ENCODE results near the gene STAB1. TPM values are rescaled to one million over a fixed set of nuclear protein-coding genes. Genes with fewer than 3 reads are reported as not detected.

Gene STAB1
- total RNA-seq, 1 donor from 2014 or later: 14.8 TPM

DNA sequence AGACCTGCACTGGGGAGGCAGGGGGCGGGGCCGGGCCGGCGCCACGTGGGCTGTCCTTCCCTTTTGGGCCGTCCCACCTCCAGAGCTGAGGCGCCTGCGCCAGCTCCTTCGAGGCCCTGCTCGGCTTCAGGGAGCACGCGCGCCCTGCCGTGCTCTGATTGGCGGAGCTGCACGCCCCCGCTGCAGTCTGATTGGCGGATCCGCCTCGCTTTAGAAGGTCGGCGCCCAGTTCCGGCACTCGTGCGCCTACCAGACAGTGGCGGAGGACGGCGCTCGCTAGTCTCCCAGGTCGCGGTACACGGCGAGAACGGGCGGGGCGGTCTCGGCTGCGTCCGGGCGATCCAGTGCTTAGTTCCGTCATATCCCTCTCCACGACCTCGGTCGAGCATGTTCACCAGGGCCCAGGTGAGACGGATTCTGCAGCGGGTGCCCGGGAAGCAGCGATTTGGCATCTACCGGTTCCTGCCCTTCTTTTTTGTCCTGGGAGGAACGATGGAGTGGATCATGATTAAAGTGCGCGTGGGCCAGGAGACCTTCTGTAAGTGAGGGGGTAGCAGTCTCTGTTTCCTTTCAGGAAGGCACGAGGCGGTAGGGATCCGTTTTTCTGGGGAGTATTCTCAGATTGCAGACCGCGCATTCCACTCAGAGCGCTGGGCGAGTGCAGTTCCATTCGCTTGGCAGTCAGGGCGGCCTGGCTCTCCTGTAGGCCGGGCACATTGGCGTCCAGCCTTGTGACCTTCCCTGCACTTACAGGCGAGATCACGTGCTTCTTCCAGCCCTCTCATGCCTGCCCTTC, 41.4 kb downstream of the STAB1 start, which contains the start of gene UQCC5:
TSS of gene UQCC5 (plus strand) at position 237 of the 796 bp plus-strand sequence. CDS start at position 388, 151 bp downstream.
- peak; percentile 94 for DNase-seq

DNA sequence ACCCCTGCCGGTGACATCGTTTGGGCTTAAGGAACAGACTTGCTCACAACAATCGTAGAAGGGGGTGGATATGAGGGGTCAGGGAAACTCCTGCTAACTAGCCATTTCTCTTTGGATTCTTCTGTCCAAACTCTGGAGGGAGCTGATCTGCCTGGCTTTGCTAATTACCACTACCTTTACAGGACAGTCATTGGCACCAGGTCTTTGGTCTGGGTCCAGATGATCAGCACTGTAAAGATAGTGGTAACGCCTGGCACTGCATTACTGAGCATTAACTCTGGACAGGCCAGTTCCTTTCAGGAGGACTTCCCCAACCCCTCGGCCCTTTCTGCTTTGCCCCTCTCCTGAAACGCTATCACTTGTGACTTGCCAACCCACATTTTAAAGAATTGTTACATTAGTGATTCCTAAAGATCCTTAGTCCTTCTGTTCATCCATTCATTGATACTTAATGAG, 42.1 kb downstream of the STAB1 start:
- no peak for DNase-seq

DNA sequence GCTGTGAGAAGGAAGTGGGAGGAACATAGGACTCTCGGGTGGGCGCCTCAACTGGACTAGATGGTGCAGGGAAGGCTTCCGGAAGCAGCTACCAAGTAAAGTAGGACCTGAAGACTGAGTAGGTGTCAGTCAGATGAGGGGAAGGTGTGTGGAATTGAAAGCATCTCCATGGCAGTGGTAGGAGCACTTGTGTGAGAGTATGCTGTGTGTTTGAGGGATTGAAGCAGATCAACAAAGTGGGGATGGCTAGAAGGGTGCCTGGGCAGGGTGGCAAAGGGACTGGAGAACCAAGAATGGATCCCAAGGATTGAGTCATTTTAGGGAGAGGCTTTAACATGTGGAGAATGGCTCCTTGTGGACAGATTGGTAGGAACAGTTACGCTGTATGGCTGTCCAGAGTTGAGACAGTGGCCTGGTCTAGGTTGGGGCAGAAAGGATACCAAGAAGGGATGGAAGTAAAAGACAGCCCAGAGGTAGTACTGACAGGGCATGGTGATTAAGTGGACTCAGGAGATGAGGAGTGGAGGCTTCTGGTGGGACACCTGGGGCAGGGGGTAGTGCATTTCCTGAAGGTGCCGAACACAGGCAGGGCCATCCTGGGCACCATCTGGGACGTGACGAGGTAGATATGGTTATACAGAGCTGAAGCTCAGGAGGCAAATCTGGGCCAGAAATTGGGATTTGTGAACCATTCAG, 42.7 kb downstream of the STAB1 start:
- no peak for DNase-seq

DNA sequence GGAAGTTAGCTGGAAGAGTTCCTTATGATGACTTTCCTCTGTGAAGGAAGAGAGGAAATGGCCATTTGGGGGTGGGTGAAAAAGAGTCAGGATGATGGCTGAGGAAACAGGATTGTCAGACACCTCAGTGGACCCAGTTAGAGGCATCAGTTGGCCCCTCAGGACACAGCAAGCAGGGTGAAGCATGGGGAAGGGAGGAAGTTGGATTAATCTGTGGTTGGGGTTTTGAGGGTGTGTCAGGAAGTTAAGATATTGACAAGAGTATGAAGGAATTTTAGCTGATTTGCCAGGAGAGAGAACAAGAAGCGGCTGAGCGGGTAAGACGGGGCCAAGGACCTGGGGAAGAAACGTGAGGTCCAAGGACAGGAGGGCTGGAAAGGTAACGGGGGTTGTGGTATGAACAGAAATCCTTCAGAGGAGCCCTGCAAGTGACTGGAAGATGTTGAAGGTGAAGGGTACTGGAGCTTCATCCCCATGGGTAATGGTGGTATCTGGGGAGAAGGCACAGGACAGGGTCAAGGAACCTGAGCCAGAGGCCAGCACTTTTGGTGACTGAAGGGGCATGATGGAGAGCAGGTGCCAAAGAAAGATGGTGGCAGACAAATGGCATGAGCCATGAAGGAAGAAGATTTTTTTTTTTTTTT, 44.0 kb downstream of the STAB1 start:
- no peak for DNase-seq

DNA sequence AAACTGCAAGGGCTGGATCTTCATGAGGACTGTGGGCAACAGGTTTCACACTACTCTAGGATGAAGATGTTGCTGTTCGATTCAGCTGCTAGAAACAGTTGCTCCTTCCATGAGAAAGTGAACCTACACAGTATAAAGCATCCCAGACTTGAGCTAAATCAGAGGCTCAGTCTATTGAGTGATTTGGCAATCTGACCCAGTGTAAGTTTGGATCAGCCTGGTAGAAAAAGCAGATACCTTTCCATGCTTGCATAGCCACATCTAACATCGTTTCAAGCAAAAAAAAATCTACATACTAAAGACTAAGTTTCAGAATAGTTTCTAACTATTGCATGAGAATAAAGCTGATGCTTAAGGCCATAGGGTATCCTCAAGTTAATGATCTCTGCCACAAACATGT, 45.9 kb downstream of the STAB1 start:
- no peak for DNase-seq

DNA sequence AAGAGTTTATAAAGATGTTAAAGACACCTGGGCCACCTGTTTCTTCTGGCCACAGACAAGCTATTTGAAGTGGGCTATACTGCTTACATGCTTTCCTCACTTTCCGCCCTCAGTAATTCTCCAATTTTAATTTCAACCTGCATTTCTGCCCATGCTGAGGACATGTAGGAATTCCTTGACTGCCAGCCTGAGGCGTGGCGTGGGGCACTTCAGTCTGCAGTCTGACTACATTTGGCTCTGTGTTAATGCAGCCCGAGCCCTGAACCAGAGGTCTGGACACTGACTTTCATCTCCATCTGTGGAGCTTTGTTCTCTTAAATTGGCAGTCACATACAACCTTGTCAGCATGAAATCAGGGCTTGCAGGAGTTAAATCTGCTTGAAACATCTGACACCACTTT, 49.8 kb downstream of the STAB1 start:
- no peak for DNase-seq

DNA sequence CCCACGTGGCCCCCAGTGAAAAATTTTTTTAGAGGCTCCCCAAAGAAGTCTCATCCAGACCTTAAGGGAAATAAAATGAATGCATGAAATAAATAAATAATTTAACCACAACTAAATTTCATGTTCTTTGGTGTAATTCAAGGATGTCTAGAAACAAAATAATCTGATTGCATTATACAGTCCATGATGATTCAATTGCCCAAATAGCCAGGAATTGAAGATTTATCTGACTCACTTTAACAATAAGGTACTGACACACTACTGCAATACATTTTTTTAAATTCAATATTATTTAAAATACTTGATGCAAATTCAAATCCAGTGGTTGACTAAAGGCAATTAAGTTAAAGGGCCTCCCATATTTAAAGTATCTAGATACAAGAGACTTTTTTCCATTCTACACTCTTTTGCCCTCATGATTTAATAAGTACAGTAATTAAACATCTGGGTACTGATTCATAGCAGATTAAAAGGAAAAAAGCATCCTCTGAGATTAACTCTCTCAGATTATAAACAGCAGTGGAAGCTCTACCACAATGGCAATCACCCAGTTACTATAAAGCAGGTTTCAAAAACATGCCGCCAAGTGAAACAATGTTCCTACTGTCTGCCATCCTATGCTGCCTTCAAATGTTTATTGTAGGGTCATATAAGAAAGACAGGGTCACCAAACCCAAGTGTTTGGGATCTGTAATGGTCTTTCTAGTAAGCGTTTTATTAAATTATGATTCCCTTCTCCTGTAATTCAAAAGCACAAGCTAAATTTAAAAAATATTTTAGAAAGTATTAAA, 51.2 kb downstream of the STAB1 start:
- no peak for DNase-seq

DNA sequence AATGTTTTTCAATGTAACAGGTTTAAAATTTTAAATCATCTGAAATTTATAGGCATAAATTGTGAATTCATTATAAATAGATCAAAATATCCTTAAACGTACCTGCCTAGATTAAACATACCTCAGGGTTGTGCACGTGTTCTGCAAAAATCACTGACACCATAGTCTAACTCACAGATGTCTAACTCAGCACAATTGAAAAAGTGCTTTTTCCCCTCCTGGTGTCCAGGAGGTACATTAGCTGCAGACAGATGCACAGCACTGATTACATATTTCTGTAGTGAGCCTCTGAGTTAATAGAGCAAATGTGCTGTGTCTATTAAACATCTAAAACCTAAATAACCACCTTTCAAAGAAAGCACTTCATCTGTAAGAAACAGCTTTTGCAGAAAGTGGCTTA, 52.0 kb downstream of the STAB1 start:
- no peak for DNase-seq

DNA sequence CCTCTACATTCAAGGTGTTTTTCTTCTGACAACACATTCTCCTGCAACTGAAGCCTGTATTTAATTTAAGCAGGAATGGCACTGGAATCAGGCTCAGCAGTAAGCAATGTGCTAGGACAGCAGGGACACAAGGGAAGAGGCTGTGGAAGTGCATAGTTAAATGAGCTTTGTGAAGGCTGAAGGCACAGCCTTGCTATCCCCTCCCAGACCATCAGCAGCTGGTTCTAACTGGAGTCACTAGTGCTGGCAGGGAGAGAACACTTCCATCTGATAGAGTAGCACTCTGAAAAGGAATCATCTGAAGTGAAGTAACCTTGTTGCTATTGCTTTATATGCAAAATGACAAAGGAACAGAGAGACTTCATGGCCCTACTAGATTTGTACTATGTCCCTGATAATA, 56.0 kb downstream of the STAB1 start:
- no peak for DNase-seq

DNA sequence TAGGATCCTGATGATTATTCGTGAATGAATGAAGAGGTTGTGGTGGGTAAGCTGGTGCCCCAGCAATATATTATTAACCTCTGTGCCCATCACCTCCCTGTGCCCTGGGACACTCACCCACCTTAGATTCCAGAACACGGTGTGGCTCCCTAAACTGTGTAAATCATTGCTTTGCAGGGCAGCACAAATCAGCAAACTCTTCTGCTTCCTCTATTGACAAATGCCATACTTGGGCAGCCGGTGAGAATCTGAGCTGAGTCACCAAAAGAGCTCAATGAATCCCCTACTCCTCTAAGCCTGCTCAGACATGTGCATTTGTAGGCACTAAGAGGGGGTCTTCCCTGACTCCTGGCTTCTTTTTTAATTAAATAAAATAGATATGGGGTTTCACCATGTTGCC, 57.0 kb downstream of the STAB1 start:
- no peak for DNase-seq

DNA sequence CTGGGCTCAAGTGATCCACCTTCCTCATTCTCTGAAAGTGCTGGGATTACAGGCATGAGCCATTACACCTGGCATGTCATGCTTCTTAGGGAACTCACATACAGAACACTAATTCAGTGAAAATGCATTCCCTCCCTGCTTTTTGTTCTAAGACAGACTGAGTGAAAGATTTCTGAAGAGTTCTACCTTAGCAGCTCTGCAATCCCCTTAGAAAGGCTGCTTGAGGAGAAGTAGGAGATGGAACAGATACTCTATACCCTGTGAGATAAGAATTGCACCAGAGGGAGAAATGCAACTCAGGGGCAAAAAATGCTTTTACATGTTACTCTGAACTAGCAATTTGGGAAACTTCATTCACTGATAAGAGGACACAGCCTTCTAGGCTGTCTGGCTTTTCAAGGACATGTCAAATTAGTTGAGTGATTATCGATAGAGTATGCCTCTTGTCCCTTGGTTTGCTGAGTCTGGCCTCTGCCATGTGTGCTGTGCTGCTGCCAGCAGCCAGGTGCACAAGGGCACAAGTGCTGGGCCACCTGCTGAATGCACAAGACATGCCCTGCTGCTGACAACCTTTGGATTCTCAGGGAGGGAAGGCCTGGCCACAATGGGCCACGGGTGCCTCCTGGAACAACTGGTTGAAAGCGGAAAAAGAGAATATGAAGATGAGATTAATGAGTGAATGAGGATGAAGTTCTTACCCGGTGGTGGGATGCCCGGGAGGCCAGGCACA, 59.1 kb downstream of the STAB1 start:
- no peak for DNase-seq

DNA sequence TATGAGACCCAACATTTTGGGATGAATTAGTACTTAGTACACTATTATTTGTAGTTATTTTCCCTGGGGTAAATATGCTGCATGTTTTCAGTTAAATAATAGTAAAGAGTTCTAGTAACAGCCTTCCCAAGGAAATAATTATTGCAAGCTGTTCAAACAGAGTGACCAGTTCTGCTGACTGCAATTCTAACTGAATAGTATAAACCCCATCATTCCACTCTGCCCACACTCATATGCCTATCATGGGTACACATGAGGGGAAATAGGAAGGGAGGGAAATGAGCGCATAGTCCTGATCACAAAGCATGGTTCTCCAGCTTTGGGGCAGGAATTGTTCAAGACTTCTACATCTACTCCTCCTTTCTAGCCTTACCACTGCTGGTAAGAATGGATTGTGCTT, 59.9 kb downstream of the STAB1 start:
- DNase-seq: no peak

DNA sequence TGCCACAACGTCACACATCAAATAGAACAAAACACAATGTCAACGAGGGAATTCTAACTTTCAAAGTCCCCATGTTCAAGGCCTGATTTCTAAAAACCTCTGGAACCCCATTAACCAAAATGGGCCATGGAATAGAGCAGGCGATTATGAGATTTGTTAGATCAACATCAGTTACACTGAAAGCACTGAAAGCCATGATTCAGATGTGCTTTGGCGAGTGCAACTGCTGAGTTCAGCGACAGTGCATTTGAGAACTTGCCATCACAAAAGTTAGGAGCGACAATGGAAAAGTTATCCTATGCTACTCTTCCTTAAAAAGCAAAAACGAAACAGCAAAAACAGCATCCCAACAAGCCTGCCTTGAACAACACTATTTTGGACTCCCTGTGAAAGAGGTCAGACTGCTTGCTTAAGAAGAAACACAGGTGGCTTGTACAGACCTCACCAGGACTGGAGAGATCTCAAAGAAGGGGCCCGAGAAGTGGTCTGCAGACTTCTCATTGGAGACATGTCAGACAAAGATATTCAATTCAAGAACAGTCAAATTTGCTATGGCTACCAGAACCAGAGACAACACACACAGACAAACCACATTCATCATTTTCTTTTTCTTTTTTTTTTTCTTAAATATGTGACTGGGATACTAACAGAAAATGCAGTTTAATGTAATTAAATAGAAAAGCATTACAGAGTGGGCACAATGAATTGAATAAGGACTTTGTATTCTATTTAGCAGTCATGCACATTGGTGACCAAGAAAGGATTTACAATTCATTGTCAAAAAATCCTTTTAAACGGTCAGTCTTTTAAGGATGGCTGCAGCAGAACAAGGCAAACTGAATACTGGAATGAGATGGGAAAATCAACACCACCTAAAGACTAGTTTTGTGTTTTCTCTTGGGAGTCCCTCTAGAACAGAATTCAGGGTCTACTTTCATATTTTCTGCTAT, 62.1 kb downstream of the STAB1 start:
- DNase-seq: no peak

DNA sequence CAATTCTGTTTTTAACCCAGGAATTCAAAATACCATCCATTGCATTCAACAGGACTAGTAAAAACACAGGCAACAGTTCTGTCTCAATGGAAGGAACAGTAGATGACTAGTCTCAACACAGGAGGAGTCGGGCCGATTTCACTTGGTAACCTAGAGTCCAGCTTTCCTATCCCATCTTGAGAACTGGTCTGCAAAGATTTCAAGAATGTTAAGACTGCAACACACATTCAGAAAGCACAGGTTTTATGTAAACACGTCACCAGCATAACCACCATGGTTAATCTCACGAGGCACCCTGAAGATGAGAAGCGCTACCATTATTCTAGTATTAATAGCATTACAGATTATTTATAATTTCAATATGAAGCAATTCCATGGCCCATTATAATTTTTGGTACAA, 63.3 kb downstream of the STAB1 start:
- no peak for DNase-seq

DNA sequence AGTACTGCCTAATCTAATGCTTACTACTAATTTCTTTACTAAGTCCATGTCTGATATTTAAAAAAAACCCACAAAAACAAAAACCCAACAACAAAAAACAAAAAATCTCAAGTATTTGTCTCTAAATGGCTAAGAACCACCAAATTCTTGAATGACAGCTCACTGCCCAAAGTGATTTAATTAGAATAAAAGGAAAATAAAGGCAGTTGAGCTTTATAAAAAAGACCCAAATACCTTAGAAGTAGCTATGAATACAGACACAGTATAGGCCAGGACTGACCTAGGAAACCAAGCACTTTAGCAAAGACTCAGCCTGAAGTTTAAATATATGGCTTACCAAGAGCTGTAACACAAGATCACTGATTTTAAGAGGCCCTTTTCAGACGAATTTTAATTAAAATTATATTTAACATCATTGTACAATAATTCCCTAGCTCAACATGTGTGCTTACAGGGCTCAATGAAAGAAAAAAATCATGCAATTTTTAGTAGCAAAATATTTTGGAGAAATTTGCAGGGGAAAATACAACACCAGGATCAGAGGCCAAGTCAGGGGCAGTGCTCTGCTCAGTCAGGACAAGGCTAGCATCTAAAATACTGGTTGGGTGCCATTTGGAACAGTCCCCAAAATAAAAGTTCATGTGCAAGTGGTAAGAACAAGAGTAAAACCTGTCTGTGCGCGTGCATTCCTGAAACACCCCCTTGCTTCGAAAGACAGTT, 66.0 kb downstream of the STAB1 start:
- DNase-seq: no peak

DNA sequence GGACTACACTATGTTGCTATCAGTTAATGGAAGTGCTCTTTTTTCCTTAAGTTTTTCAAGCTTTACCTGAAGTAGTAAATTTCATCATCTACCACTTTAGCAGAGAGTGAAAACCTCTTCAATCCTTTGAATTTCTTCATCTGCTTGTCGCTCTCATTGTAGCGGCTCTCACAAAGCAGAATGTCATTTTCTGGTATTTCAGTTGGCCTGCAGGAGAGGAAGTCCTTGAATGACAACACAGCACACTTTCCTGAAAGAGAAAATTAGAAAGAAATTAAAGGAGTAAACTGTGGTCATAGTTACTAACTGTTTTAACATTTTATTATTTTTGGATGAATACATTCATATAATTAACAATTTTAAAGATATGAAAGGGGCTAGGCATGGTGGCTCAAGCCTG, 68.8 kb downstream of the STAB1 start:
- DNase-seq: no peak

DNA sequence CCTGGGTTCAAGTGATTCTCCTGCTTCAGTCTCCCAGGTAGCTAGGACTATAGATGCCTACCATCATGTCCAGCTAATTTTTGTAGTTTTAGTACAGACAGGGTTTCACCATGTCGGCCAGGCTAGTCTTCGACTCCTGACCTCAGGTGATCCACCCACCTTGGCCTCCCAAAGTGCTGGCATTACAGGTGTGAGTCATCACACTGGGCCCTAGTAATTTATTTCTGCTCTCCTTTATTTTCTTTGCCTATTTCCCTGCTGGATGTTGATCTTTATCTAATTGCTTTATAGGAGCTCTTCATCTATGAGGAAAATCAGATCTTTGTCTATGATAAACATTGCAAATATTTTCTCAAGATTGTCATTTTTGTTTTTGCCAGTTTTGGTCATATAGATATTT, 72.9 kb downstream of the STAB1 start:
- no peak for DNase-seq

DNA sequence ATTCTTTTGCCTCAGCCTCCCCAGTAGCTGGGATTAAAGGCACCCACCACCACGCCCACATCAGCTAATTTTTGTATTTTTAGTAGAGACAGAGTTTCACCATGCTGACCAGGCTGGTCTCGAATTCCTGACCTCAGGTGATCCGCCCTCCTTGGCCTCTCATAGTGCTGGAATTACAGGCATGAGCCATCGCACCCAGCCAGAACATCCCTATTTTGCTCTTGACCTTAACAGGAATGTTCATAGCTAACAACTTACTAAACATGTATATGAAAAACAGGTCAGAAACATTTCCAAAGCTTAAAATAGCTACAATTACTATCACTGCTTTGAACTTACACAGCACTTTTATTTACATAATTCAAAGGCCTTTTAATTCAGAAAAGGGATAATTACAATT, 74.9 kb downstream of the STAB1 start:
- DNase-seq: no peak

DNA sequence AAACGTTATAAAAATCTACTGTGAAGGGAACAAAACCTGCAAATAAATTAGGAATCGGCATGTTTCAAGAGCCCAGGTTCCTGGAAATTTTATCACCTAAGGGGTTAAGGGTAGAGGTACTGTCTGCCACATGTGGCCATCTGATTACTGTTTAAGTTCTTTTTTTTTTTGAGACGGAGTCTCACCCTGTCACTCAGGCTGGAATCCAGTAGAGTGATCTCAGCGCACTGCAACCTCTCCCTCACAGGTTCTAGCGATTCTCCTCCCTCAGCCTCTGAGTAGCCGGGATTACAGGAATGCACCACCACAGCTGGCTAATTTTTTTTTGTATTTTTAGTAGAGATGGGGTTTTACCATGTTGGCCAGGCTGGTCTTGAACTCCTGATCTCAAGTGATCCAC, 77.1 kb downstream of the STAB1 start:
- DNase-seq: no peak
